Stomach (tissue), 4 donors: ENCODE results near the gene LAMP1.

Experiments
- EP300 ChIP-seq: sonication (generic); formaldehyde crosslinking; IDR thresholded peaks from one replicate; pipeline ENCODE4 v1.6.1; 2017; ENCODE audit warnings: antibody characterized with exemption
- POLR2A ChIP-seq, 4 donors: fragments of 450-650 bp; IDR thresholded peaks; one replicate each; pipeline ENCODE4 v1.6.1; 2016; ENCODE audit warnings: antibody characterized with exemption in 4 of 4, control low read depth in 2 of 4, mild to moderate bottlenecking in 1 of 4, moderate library complexity in 1 of 4
- POLR2AphosphoS5 ChIP-seq, 3 donors: sonication (generic); formaldehyde crosslinking; IDR thresholded peaks; one replicate each; pipeline ENCODE4 v1.6.1; 2016; ENCODE audit warnings: antibody characterized with exemption in 3 of 3
- TF ChIP-seq, protein P1 (sequence below), 7 experiments: fragments of 450-650 bp in 4 of 7; fragments of 200-600 bp in 3 of 7; sonication (generic) in 3 of 7; IDR thresholded peaks; one replicate each; pipeline ENCODE4 v1.5.1; 2016 to 2019; ENCODE audit warnings: antibody characterized with exemption in 7 of 7, control low read depth in 2 of 7, mild to moderate bottlenecking in 1 of 7

DNA sequence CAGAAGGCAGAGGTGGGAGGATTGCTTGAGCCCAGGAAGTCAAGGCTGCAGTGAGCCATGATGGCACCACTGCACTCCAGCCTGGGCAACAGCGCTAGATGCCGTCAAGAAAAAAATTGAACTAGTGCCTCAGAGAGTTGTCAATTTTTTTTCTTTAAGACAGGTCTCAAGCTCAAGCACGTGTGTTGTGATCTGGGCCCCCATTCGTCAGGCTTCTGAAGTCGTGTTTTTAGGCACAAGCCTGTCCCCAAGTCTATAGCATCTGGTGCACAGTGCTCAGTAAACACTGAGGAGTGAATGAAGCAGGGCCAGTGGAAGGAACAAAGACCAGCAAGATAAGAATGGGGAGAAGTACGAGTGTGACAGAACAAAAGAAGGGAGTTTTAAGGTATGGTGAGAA lies 23.7 kb upstream of the LAMP1 start:
- no peak for TF ChIP-seq POLR2AphosphoS5 (IDR thresholded peaks at IDR 0.05)
- TF ChIP-seq, protein P1, sequence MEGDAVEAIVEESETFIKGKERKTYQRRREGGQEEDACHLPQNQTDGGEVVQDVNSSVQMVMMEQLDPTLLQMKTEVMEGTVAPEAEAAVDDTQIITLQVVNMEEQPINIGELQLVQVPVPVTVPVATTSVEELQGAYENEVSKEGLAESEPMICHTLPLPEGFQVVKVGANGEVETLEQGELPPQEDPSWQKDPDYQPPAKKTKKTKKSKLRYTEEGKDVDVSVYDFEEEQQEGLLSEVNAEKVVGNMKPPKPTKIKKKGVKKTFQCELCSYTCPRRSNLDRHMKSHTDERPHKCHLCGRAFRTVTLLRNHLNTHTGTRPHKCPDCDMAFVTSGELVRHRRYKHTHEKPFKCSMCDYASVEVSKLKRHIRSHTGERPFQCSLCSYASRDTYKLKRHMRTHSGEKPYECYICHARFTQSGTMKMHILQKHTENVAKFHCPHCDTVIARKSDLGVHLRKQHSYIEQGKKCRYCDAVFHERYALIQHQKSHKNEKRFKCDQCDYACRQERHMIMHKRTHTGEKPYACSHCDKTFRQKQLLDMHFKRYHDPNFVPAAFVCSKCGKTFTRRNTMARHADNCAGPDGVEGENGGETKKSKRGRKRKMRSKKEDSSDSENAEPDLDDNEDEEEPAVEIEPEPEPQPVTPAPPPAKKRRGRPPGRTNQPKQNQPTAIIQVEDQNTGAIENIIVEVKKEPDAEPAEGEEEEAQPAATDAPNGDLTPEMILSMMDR (IDR thresholded peaks at IDR 0.05): no peak
- TF ChIP-seq EP300: no peak
- TF ChIP-seq POLR2A (IDR thresholded peaks at IDR 0.05): no peak
